Heart right ventricle (tissue), 16 donors: ENCODE measurements around the gene KRTAP12-1. TPM values are rescaled to one million over a fixed set of nuclear protein-coding genes. Genes with fewer than 3 reads are reported as not detected.

Experiments
- ATAC-seq, 8 donors: fragments of 200-7000 bp; cut with Tn5 transposase; one replicate each; pipeline ENCODE4 v1.9.1; 2020; ENCODE audit warnings: mild to moderate bottlenecking in 8 of 8, moderate library complexity in 8 of 8, moderate number of reproducible peaks in 1 of 8
- DNase-seq, 2 donors: peaks; one replicate each; pipeline ENCODE4 v3.0.0-alpha.2; 2020
- H3K27ac ChIP-seq, 10 donors: fragments of 200-600 bp; sonication (generic) in 2 of 10; one replicate each; pipeline versions ENCODE4 v1.5.0 to v1.8.0; 2020 to 2022; ENCODE audit warnings: mild to moderate bottlenecking in 3 of 10
- H3K27me3 ChIP-seq, 7 donors: fragments of 200-600 bp; one replicate each; pipeline ENCODE4 v1.8.0; 2021 to 2022; ENCODE audit warnings: mild to moderate bottlenecking in 2 of 7
- H3K36me3 ChIP-seq, 9 donors: fragments of 200-600 bp; sonication (generic) in 1 of 9; one replicate each; pipeline versions ENCODE4 v1.5.0 to v1.8.0; 2020 to 2022; ENCODE audit warnings: mild to moderate bottlenecking in 2 of 9
- H3K4me1 ChIP-seq, 9 donors: fragments of 200-600 bp; sonication (generic) in 1 of 9; one replicate each; pipeline versions ENCODE4 v1.5.0 to v1.8.0; 2020 to 2022; ENCODE audit warnings: mild to moderate bottlenecking in 4 of 9
- H3K4me3 ChIP-seq, 10 donors: fragments of 200-600 bp; sonication (generic) in 2 of 10; one replicate each; pipeline versions ENCODE4 v1.5.0 to v1.8.0; 2020 to 2022; ENCODE audit warnings: mild to moderate bottlenecking in 7 of 10, moderate library complexity in 2 of 10
- H3K9me3 ChIP-seq, 11 donors: fragments of 200-600 bp in 10 of 11; sonication (generic) in 2 of 11; one replicate each; pipeline versions ENCODE4 v1.5.0 to v1.8.0; 2013 to 2022; ENCODE audit warnings: mild to moderate bottlenecking in 2 of 11, control low read depth in 1 of 11, moderate library complexity in 1 of 11
- CTCF ChIP-seq, 9 donors: fragments of 200-600 bp; sonication (generic) in 2 of 9; IDR thresholded peaks; one replicate each; pipeline versions ENCODE4 v1.5.0 to v1.8.0; 2021 to 2022; ENCODE audit warnings: antibody characterized with exemption in 9 of 9, mild to moderate bottlenecking in 5 of 9, moderate library complexity in 1 of 9
- WGBS, 2 donors: extraction: QIAGEN DNeasy Blood & Tissue Kit; methylation state at CpG; one replicate each; pipeline ENCODE4 v1.1.7; 2013; ENCODE audit warnings: inconsistent platforms in 1 of 2; 5-methylcytosine and 5-hydroxymethylcytosine counted together
- intact Hi-C, 10 donors: fragments of 100-400 bp; cut with DNase I; formaldehyde crosslinking; loops; one replicate each; pipeline versions ENCODE4 v1.11.1 to v1.14.2; 2022
- polyA plus RNA-seq, 2 donors: library from polyadenylated mRNA; stranded (reverse); fragments of 200-250 nt; gene quantifications; one replicate each; pipeline ENCODE4 v1.2.3, GENCODE V29; 2013
- total RNA-seq, 10 donors: library from RNA; stranded (reverse); fragmentation: NEBNext Ultra II Directional in 3 of 10; extraction: Animal tissue kit (Norgen Biotek cat#: 25700) in 3 of 10; gene quantifications; one replicate each; pipeline versions ENCODE4 v1.2.1 to v1.2.4, GENCODE V29; 2021 to 2023
- donor health status: Arrhythmogenic right ventricular cardiomyopathy.
- donor health status: ischemic (EF 13 %, LVEDD 7.1; RV severe dilation, severe dysfunction).
- donor health status: healthy with polysubstance abuse.
- donor health status: DM: no; HTN: yes; CAD: no.
- donor health status: DM: no; HTN: no; CAD: no.
- donor health status: ischemic (EF 25% LVEDD 6.9; RV normal size, moderate dysfunction).
- donor health status: ischemic (EF 25% LVEDD 5.7; RV mildly dilated, moderate dysfunction).
- donor health status: healthy.
- donor health status: DM: yes; HTN: yes; CAD: no.
- donor health status: Ischemic cardiomyopathy.
- donor health status: ischemic (EF 35%, LVEDD 5.7; RV mildly dilated, moderate dysfunction).
- donor health status: nonischemic (EF 11% LVEDD 7.7; RV severe dilation, severe dysfunction).
- donor health status: DM: yes; HTN: yes; CAD: no.
- donor health status: PGD.
- donor health status: ischemic (EF 29% LVEDD 5.4; RV normal size, mild dysfunction).
- donor health status: nonischemic (EF 23%, LVEDD 6.1; RV moderate dilation, normal function).

The KRTAP12-1 gene
- total and polyA plus RNA-seq, 12 donors, result not detected

GRCh38 chr21:44720170-44720569 lies 38.2 kb upstream of the KRTAP12-1 start:
- 54 to 60% methylated on average over 2 of the region's 2 CpGs for WGBS, 2 donors
- Histone ChIP-seq H3K27ac (no peak overlapping the region), H3K4me3 (no peak overlapping the region), H3K36me3 (no peaks in the 10 kb centered on the region), H3K4me1 (peaks cover 0 to 9% (median 0%) of the 10 kb centered on the region in 9 donors), H3K27me3 (peaks cover 0 to 86% (median 42%) of the 10 kb centered on the region in 7 donors), H3K9me3 (no peaks in the 10 kb centered on the region)
- intact Hi-C loops, result no loop called here
- DNase-seq (no peak), ATAC-seq (peak in 3 of 8 donors; percentile 64 to 82 (median 75))
- no peak for TF ChIP-seq CTCF (IDR thresholded peaks at IDR 0.05)

GRCh38 chr21:44718571-44718970 lies 36.6 kb upstream of the KRTAP12-1 start:
- no peaks in the 10 kb centered on the region for H3K36me3 ChIP-seq
- WGBS, 2 donors, result 58 to 71% methylated on average over 6 of the region's 6 CpGs
- DNase-seq, result no peak
- TF ChIP-seq CTCF (IDR thresholded peaks at IDR 0.05), result no peak
- H3K27me3 ChIP-seq, result peaks cover 0 to 86% (median 44%) of the 10 kb centered on the region in 7 donors
- H3K9me3 ChIP-seq, result no peaks in the 10 kb centered on the region
- intact Hi-C loops, result no loop called here
- no peak overlapping the region for H3K4me3 ChIP-seq
- peaks cover 0 to 6% (median 0%) of the 10 kb centered on the region in 9 donors for H3K4me1 ChIP-seq
- no peak for ATAC-seq
- H3K27ac ChIP-seq, result no peak overlapping the region

- Histone ChIP-seq H3K4me1 (peaks cover 0 to under 1% (median 0%) of the 10 kb centered on the region in 9 donors), H3K27me3 (peaks cover 0 to 86% (median 44%) of the 10 kb centered on the region in 7 donors), H3K27ac (no peak overlapping the region), H3K36me3 (no peaks in the 10 kb centered on the region), H3K9me3 (no peaks in the 10 kb centered on the region), H3K4me3 (no peak overlapping the region)
- no peak for TF ChIP-seq CTCF (IDR thresholded peaks at IDR 0.05)
- 40 to 54% methylated on average over 2 of the region's 2 CpGs for WGBS, 2 donors
- DNase-seq (no peak), ATAC-seq (no peak)
- intact Hi-C loops, result no loop called here
These were observed 36.1 kb upstream of the KRTAP12-1 start for GRCh38 chr21:44718093-44718492.

GRCh38 chr21:44716984-44717383 lies 35.0 kb upstream of the KRTAP12-1 start:
- peaks cover 0 to 86% (median 44%) of the 10 kb centered on the region in 7 donors for H3K27me3 ChIP-seq
- H3K4me1 ChIP-seq, result no peaks in the 10 kb centered on the region
- H3K27ac ChIP-seq, result no peak overlapping the region
- no peak for ATAC-seq
- intact Hi-C loops, result no loop called here
- H3K4me3 ChIP-seq, result no peak overlapping the region
- no peaks in the 10 kb centered on the region for H3K36me3 ChIP-seq
- DNase-seq, result no peak
- no peak for TF ChIP-seq CTCF (IDR thresholded peaks at IDR 0.05)
- no peaks in the 10 kb centered on the region for H3K9me3 ChIP-seq
